Cardiac muscle cell (in vitro differentiated cells and primary cell): ENCODE measurements around the gene COL6A2. TPM values are rescaled to one million over a fixed set of nuclear protein-coding genes. Genes with fewer than 3 reads are reported as not detected.
"Not testable (repeated sequence)": the region's sequence is repeated elsewhere in the genome, so short reads cannot be mapped to it uniquely, and the experiment has no call there.

ENCODE experiments used
- DNase-seq, 2 donors: peaks; one replicate each; pipeline versions ENCODE4 v3.0.0 to v3.0.0-alpha.2; 2010 to 2017; ENCODE audit warnings: low read depth in 1 of 2, low spot score in 1 of 2
- H3K27ac ChIP-seq: fragments of 200-600 bp; sonication (generic); 2 replicates; pipeline ENCODE4 v1.5.1; 2016
- H3K27me3 ChIP-seq: fragments of 200-600 bp; sonication (generic); 2 replicates; pipeline ENCODE4 v1.6.0; 2016; ENCODE audit warnings: control low read depth
- H3K36me3 ChIP-seq: fragments of 200-600 bp; sonication (generic); 2 replicates; pipeline ENCODE4 v1.5.1; 2016; ENCODE audit warnings: control low read depth
- H3K4me1 ChIP-seq: fragments of 200-600 bp; sonication (generic); 2 replicates; pipeline ENCODE4 v1.8.1; 2017; ENCODE audit warnings: low read depth, mild to moderate bottlenecking, mixed run types
- H3K4me3 ChIP-seq: fragments of 200-600 bp; sonication (generic); 2 replicates; pipeline ENCODE4 v1.5.1; 2016; ENCODE audit warnings: mild to moderate bottlenecking
- H3K9me3 ChIP-seq: fragments of 200-600 bp; sonication (generic); 2 replicates; pipeline ENCODE4 v1.5.1; 2017; ENCODE audit warnings: low read depth, mild to moderate bottlenecking, control low read depth
- polyA plus RNA-seq: library from polyadenylated mRNA; unstranded; fragments of >200 nt; fragmentation: Nextera tagmentation; extraction: Ambion mirVana; gene quantifications from 2 replicates; pipeline ENCODE4 v1.2.1, GENCODE V29; 2016
- total RNA-seq: library from RNA; depleted of rRNA; stranded (reverse); fragments of >200 nt; gene quantifications from 2 replicates; pipeline ENCODE4 v1.2.3, GENCODE V29; 2016
- TF ChIP-seq, protein P1 (sequence below): IDR thresholded peaks from 2 replicates; pipeline ENCODE4 v1.5.1; 2012; ENCODE audit warnings: low read depth, mild to moderate bottlenecking, low read length

COL6A2 gene
- total and polyA plus RNA-seq, 2 experiments from 2014 or later = 153 to 260 TPM

- H3K27me3 ChIP-seq = no peaks in the 10 kb centered on the region
- no peak overlapping the region for H3K27ac ChIP-seq
Observed at GRCh38 chr21:46082963-46083790, 14.7 kb upstream of the COL6A2 start.

DNA sequence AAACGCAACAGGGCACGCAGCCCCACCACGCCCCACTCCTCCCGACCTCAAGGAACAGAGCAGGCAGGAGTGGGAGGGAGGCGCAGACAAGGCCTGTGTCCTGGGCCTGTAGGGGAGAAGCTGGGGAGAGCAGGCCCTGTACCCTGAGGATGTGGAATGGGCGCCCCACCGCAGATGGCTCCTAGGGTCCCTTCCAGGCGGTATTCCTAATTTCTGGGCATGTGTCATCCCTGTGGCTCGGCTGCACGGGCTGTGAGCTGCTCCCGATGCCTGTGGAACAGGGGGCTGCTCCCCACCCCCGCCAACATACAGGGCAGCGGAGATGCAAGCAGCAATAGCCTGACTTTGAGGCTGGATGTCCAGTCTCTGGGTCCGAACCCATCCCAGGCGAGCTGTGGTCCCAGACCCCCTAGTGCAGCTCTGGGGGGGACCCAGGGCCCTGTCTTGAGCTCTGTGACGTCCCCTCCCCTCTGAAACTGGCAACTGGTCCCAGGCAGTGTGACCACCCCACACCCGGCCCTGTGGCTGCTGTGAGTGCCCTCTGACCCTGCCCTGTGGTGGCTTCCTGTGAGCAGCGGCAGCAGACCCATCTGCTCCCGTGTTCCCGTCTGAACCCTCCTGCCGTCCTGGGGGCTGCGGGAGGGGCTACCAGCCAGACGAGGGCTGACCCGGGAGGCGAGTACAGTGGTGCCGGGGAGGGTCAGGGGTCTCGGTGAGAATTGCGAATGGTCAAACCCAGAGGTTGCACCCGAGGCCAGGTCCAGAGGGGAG is 13.9 kb upstream of the COL6A2 start:
- H3K4me1 ChIP-seq = no peaks in the 10 kb centered on the region

More at GRCh38 chr21:46082963-46083790, 14.7 kb upstream of the COL6A2 start:
- no peaks in the 10 kb centered on the region for H3K36me3 ChIP-seq
- no peaks in the 10 kb centered on the region for H3K9me3 ChIP-seq
- DNase-seq = no peak
- TF ChIP-seq, protein P1, sequence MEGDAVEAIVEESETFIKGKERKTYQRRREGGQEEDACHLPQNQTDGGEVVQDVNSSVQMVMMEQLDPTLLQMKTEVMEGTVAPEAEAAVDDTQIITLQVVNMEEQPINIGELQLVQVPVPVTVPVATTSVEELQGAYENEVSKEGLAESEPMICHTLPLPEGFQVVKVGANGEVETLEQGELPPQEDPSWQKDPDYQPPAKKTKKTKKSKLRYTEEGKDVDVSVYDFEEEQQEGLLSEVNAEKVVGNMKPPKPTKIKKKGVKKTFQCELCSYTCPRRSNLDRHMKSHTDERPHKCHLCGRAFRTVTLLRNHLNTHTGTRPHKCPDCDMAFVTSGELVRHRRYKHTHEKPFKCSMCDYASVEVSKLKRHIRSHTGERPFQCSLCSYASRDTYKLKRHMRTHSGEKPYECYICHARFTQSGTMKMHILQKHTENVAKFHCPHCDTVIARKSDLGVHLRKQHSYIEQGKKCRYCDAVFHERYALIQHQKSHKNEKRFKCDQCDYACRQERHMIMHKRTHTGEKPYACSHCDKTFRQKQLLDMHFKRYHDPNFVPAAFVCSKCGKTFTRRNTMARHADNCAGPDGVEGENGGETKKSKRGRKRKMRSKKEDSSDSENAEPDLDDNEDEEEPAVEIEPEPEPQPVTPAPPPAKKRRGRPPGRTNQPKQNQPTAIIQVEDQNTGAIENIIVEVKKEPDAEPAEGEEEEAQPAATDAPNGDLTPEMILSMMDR = no peak
- H3K4me1 ChIP-seq = no peaks in the 10 kb centered on the region
- H3K4me3 ChIP-seq = no peak overlapping the region

DNA sequence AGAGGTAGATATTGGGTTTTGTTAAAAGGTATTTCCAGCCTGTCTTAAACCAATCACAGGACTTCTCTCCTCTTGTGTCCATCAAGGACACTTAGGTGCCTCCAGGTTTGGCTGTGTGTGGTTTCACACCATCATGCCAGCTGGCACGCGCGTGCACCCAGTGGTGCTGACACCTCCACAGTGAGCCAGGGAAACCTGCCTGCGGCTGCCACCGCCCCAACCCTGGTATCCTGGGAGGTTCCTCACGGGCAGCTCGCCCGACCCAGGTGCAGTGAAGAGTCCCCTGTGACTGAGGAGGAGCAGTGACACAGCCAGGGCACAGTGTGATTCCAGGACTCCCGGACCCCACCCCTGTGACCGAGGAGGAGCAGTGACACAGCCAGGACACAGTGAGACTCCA is 13.2 kb upstream of the COL6A2 start:
- no peak for DNase-seq
- Histone ChIP-seq H3K36me3 (no peaks in the 10 kb centered on the region), H3K4me1 (no peaks in the 10 kb centered on the region), H3K4me3 (no peak overlapping the region), H3K9me3 (no peaks in the 10 kb centered on the region), H3K27ac (no peak overlapping the region), H3K27me3 (no peaks in the 10 kb centered on the region)
- TF ChIP-seq, protein P1 = no peak

More for the DNA sequence above, 13.9 kb upstream of the COL6A2 start:
- Histone ChIP-seq H3K4me3 (no peak overlapping the region), H3K9me3 (no peaks in the 10 kb centered on the region), H3K36me3 (no peaks in the 10 kb centered on the region), H3K27ac (no peak overlapping the region), H3K27me3 (no peaks in the 10 kb centered on the region)
- no peak for DNase-seq
- TF ChIP-seq, protein P1 = no peak

- H3K9me3 ChIP-seq, H3K27ac ChIP-seq, H3K27me3 ChIP-seq, H3K4me3 ChIP-seq, H3K36me3 ChIP-seq, H3K4me1 ChIP-seq, DNase-seq: not testable (repeated sequence)
Observed at GRCh38 chr21:46085259-46085658, 12.7 kb upstream of the COL6A2 start.

GRCh38 chr21:46087641-46088040 is 10.3 kb upstream of the COL6A2 start:
- H3K9me3 ChIP-seq = no peaks in the 10 kb centered on the region
- TF ChIP-seq, protein P1 = no peak

GRCh38 chr21:46088189-46088588 is 9.7 kb upstream of the COL6A2 start:
- no peaks in the 10 kb centered on the region for H3K4me1 ChIP-seq
- TF ChIP-seq, protein P1 = no peak
- H3K4me3 ChIP-seq = no peak overlapping the region
- H3K36me3 ChIP-seq = no peaks in the 10 kb centered on the region
- DNase-seq = no peak
- H3K27me3 ChIP-seq = no peaks in the 10 kb centered on the region
- no peaks in the 10 kb centered on the region for H3K9me3 ChIP-seq
- H3K27ac ChIP-seq = no peak overlapping the region

More at GRCh38 chr21:46087641-46088040, 10.3 kb upstream of the COL6A2 start:
- no peak overlapping the region for H3K27ac ChIP-seq
- no peaks in the 10 kb centered on the region for H3K27me3 ChIP-seq
- H3K36me3 ChIP-seq = no peaks in the 10 kb centered on the region
- no peak overlapping the region for H3K4me3 ChIP-seq
- no peaks in the 10 kb centered on the region for H3K4me1 ChIP-seq
- DNase-seq = no peak
